Amniotic stem cell (primary cell): ENCODE results near the gene SRPX.

Source experiments
- DNase-seq: peaks from one replicate; lab custom pipeline; 2025; lab: John Stamatoyannopoulos, UW

SRPX gene

GRCh38 chrX:38206542-38206941, 14.1 kb downstream of the SRPX start:
- DNase-seq: no peak

- DNase-seq: no peak
Measured at GRCh38 chrX:38206036-38206435, 14.6 kb downstream of the SRPX start.

GRCh38 chrX:38205039-38205438, 15.6 kb downstream of the SRPX start:
- DNase-seq: no peak

- DNase-seq: no peak
Measured at GRCh38 chrX:38192007-38192810, 28.5 kb downstream of the SRPX start.

GRCh38 chrX:38189431-38190250, 31.0 kb downstream of the SRPX start:
- no peak for DNase-seq

- no peak for DNase-seq
Measured at GRCh38 chrX:38183596-38183995, 37.1 kb downstream of the SRPX start.

GRCh38 chrX:38181357-38181756, 39.3 kb downstream of the SRPX start:
- DNase-seq: no peak

- no peak for DNase-seq
Measured at GRCh38 chrX:38178396-38178795, 42.3 kb downstream of the SRPX start.

GRCh38 chrX:38175139-38175538, 45.5 kb downstream of the SRPX start:
- no peak for DNase-seq

- DNase-seq: no peak
Measured at GRCh38 chrX:38172596-38172995, 48.1 kb downstream of the SRPX start.

- DNase-seq: no peak
Measured at GRCh38 chrX:38170556-38170955, 50.1 kb downstream of the SRPX start.

- peak; percentile 4 for DNase-seq
Measured at GRCh38 chrX:38166478-38167083, 54.1 kb downstream of the SRPX start.

- DNase-seq: no peak
Measured at GRCh38 chrX:38165023-38165422, 55.6 kb downstream of the SRPX start.

- DNase-seq: no peak
Measured at GRCh38 chrX:38163193-38163592, 57.5 kb downstream of the SRPX start.

GRCh38 chrX:38156838-38157237, 63.8 kb downstream of the SRPX start:
- DNase-seq: no peak

- DNase-seq: no peak
Measured at GRCh38 chrX:38154818-38155217, 65.9 kb downstream of the SRPX start.

- no peak for DNase-seq
Measured at GRCh38 chrX:38154340-38154739, 66.3 kb downstream of the SRPX start.

- DNase-seq: no peak
Measured at GRCh38 chrX:38151441-38151840, 69.2 kb downstream of the SRPX start.

- no peak for DNase-seq
Measured at GRCh38 chrX:38150993-38151392, 69.7 kb downstream of the SRPX start.

GRCh38 chrX:38149016-38149415, 71.7 kb downstream of the SRPX start:
- DNase-seq: no peak

GRCh38 chrX:38142610-38143009, 78.1 kb downstream of the SRPX start:
- DNase-seq: peak; percentile 1

- DNase-seq: no peak
Measured at GRCh38 chrX:38138900-38139299, 81.8 kb downstream of the SRPX start.
